ENCODE measurements around the gene TIMP1.
A peak's percentile ranks its signal among the peaks of the same experiment; 100 is the strongest.
"Not testable (repeated sequence)": the region's sequence is repeated elsewhere in the genome, so short reads cannot be mapped to it uniquely, and the experiment has no call there.

TIMP1 gene

DNA sequence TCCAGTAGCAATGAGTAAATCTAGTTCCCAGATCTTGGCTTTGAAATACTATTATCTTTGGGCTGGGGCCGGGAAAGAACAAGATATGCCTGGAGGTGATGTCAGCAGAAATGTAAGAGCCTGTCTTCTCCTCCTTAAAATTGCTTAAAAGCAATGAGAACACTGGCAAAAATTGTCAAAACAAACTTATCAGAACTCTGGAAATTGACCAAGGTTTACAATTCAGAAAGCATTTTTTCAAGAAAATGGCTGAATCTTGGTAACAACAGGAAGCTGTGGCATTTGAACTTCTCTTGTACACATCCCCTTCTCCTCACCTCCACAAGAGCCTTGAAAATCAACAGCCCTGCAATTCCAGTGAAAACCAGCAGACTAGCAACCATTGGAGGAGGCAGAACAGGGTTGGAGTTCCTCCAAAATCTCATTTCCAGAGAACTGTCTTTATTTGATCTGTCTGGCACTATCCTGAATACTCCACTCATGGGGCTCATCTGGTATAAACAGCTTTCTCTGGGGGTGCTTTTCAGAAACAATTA, 13.5 kb downstream of the TIMP1 start:
- DNase-seq (ENCODE audit: extremely low spot score, insufficient read length, low read depth) (no peak), FAIRE-seq (no peak)

- DNase-seq (ENCODE audit: extremely low spot score, insufficient read length, low read depth) (no peak), FAIRE-seq (no peak)
Observed at GRCh38 chrX:47596256-47596655, 14.0 kb downstream of the TIMP1 start.

- FAIRE-seq: no peak
Observed at GRCh38 chrX:47597222-47597621, 15.0 kb downstream of the TIMP1 start.

DNA sequence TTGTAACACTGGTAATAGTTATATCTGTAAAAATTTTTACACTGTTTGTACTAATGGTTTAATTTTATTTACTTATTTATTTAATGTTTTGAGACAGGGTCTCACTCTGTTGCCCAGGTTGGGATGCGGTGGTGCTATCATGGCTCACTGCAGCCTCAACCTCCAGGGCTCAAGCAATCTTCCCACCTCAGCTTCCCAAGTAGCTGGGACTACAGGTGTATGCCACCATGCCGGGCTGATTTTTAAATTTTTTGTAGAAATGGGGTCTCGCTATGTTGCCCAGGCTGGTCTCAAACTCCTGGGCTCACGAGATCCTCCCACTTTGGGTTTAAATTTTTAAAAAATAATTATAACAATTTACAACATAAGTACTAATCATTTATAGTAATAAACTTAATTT, 20.9 kb downstream of the TIMP1 start:
- not testable (repeated sequence) for DNase-seq (ENCODE audit: extremely low spot score, insufficient read length, low read depth); FAIRE-seq

More at GRCh38 chrX:47597222-47597621, 15.0 kb downstream of the TIMP1 start:
- no peak for DNase-seq (ENCODE audit: extremely low spot score, insufficient read length, low read depth)

GRCh38 chrX:47605024-47605423, 22.8 kb downstream of the TIMP1 start:
- FAIRE-seq (no peak), DNase-seq (ENCODE audit: extremely low spot score, insufficient read length, low read depth) (no peak)

- DNase-seq (ENCODE audit: extremely low spot score, insufficient read length, low read depth) (no peak), FAIRE-seq (no peak)
Observed at GRCh38 chrX:47607091-47607490, 24.9 kb downstream of the TIMP1 start.

GRCh38 chrX:47608130-47608810, 26.0 kb downstream of the TIMP1 start:
- DNase-seq (ENCODE audit: extremely low spot score, insufficient read length, low read depth) (no peak), FAIRE-seq (no peak)

DNA sequence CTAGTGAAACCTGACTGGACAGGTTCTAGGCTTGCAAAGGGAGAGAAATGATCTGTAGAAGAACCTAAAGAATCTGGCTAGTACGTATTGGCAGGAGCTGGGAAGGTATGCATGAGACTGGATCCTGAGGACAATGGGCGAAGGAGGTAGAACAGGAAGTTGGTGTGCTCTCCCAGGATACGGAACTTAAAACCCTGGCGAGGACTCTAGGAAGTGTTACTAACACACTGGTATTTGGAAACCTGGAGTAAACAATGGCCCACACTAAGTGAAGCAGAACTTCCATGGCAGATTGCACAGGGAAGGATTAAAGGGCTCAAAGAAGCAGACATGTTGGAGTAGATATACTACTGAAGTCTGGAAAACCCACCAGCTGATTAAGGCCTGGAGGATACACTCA, 28.3 kb downstream of the TIMP1 start:
- FAIRE-seq: no peak
- no peak for DNase-seq (ENCODE audit: extremely low spot score, insufficient read length, low read depth)

- no peak for DNase-seq (ENCODE audit: extremely low spot score, insufficient read length, low read depth)
- no peak for FAIRE-seq
Observed at GRCh38 chrX:47611489-47611888, 29.3 kb downstream of the TIMP1 start.

DNA sequence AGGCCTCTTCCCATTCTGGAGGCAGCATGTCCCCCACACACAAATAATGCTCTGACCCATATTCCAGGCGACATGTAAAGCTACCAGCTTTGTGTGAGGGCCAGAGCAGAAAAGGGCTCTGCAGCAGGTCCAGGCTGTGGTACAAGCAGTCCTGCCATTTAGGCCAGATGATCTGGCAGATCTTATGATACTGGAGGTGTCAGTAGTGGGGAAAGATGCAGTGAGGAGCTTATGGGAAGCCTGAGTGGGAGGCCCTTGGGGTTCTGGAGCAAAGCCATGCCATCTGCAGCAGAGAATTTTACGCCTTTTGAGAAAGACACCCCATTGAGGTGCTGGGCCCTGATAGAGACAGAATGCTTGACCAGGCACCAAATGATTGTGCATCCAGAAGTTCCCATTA, 29.7 kb downstream of the TIMP1 start:
- no peak for DNase-seq (ENCODE audit: extremely low spot score, insufficient read length, low read depth)
- no peak for FAIRE-seq

DNA sequence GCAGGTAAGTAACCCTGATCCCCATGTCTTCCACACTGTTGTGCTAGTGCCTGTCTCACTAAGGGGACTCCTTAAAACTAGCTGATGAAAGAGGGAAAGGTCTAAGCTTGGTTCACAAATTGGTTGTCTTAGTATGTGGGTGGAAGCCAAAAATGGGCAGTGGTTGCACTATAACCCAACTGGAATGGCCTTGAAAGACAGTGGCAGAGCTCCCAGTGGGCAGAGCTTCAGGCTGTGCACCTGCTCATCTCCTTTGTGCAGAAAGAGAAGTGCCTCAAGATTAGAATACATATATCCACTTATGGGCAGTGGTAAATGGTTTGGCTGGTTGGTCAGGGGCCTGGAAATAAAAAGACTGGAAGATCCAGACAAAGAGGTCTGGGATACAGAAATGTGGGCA, 30.2 kb downstream of the TIMP1 start:
- DNase-seq (ENCODE audit: extremely low spot score, insufficient read length, low read depth): no peak
- FAIRE-seq: no peak

GRCh38 chrX:47613082-47613481, 30.8 kb downstream of the TIMP1 start:
- FAIRE-seq (no peak), DNase-seq (ENCODE audit: extremely low spot score, insufficient read length, low read depth) (no peak)

- FAIRE-seq (no peak), DNase-seq (ENCODE audit: extremely low spot score, insufficient read length, low read depth) (no peak)
Observed at GRCh38 chrX:47614618-47615017, 32.4 kb downstream of the TIMP1 start.

GRCh38 chrX:47618923-47619485, 36.8 kb downstream of the TIMP1 start:
- no peak for DNase-seq (ENCODE audit: extremely low spot score, insufficient read length, low read depth)
- no peak for FAIRE-seq

DNA sequence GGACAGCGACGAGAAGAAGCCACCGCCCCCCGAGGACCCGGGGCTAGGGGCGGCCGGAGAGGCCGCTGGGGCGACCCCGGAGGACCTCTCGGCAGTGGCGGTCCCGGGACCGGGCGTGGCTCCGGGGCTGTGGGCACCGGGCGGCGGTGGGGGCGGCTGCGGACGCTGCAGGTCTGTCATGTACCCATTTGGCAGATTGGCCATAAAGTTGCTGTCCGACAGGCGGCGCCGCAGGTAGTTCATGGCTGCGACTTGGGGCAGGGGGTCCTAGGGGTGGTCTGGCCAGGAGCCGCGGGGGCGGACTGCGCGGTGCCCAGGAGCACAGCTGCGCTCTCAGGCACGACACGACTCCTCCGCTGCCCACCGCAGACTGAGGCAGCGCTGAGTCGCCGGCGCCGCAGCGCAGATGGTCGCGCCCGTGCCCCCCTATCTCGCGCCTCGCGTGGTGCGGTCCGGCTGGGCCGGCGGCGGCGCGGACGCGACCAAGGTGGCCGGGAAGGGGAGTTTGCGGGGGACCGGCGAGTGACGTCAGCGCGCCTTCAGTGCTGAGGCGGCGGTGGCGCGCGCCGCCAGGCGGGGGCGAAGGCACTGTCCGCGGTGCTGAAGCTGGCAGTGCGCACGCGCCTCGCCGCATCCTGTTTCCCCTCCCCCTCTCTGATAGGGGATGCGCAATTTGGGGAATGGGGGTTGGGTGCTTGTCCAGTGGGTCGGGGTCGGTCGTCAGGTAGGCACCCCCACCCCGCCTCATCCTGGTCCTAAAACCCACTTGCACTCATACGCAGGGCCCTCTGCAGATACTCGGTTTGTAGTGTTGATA, 37.5 kb downstream of the TIMP1 start, which contains the start of gene SYN1:
SYN1 (minus strand) TSS at position 372 of the 817 bp plus-strand sequence; CDS start at position 243, 129 bp downstream.
- DNase-seq (ENCODE audit: extremely low spot score, insufficient read length, low read depth): peak; percentile 65
- FAIRE-seq: peak; percentile 38

- FAIRE-seq (no peak), DNase-seq (ENCODE audit: extremely low spot score, insufficient read length, low read depth) (no peak)
Observed at GRCh38 chrX:47620303-47620685, 38.1 kb downstream of the TIMP1 start.

- no peak for FAIRE-seq
- no peak for DNase-seq (ENCODE audit: extremely low spot score, insufficient read length, low read depth)
Observed at GRCh38 chrX:47621851-47622250, 39.6 kb downstream of the TIMP1 start.

GRCh38 chrX:47623540-47624027, 41.3 kb downstream of the TIMP1 start:
- FAIRE-seq: peak; percentile 61

DNA sequence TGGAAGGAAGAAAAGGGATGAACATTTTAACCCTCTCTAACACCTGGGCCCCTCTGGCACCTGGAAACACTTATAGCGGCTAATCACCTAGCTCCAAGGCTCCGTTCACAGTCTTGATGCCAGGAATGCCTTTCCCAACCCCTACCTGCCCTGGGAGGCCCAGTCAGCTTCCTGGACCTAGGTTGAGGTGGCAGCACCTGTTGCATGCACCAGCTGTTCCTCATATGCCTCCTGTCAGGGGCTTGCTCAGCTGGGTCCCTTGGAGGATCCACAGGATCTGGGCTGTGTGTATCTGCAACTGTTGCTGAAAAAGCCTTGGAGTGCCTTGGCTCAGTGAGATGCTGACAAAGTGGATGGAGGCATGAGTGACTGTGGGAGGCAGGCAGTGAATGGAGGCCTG, 43.1 kb downstream of the TIMP1 start:
- DNase-seq (ENCODE audit: extremely low spot score, insufficient read length, low read depth): no peak
- no peak for FAIRE-seq

More at GRCh38 chrX:47623540-47624027, 41.3 kb downstream of the TIMP1 start:
- no peak for DNase-seq (ENCODE audit: extremely low spot score, insufficient read length, low read depth)

GRCh38 chrX:47628982-47629381, 46.7 kb downstream of the TIMP1 start:
- DNase-seq (ENCODE audit: extremely low spot score, insufficient read length, low read depth) (no peak), FAIRE-seq (peak; percentile 68)

Data from GM18507 (cell line).